Left lobe of liver (tissue), 2 donors: Measurements from ENCODE around the gene UBN1. TPM values are rescaled to one million over a fixed set of nuclear protein-coding genes. Genes with fewer than 3 reads are reported as not detected.

Experiments used
- ATAC-seq: fragments of 200-7000 bp; cut with Tn5 transposase; one replicate; pipeline ENCODE4 v1.9.1; 2020; ENCODE audit warnings: mild to moderate bottlenecking, moderate library complexity
- DNase-seq: peaks from one replicate; pipeline ENCODE4 v3.0.0-alpha.2; 2020; ENCODE audit warnings: low spot score
- total RNA-seq: library from RNA; stranded (reverse); gene quantifications from one replicate; pipeline ENCODE4 v1.2.1, GENCODE V29; 2021
- donor health status: DM: no; HTN: no; CAD: no; lungs with moderate emphysema.
- donor health status: DM: no; HTN: yes; CAD: no.

The UBN1 gene
- total RNA-seq, 1 donor from 2014 or later: 18.9 TPM

DNA sequence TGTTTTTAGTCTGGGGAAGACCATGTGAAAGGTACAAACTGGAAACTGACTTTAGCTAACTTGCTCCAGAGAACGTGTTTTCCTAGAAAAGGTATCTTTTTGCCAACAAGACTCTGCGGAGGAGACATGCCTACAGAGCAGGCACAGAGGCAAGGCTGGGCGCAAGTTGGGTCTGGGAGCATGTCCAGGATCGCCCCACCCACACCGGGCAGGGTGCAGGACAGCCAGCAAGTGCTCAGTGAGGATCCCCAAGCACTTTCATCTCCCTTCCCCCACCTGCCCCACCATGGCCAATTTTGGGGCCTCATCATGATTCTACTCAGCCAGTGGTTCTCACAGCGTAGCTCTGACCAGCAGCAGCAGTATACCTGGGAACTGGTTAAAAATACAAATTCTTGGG is 26.6 kb upstream of the UBN1 start:
- ATAC-seq (peak; percentile 36), DNase-seq (no peak)

DNA sequence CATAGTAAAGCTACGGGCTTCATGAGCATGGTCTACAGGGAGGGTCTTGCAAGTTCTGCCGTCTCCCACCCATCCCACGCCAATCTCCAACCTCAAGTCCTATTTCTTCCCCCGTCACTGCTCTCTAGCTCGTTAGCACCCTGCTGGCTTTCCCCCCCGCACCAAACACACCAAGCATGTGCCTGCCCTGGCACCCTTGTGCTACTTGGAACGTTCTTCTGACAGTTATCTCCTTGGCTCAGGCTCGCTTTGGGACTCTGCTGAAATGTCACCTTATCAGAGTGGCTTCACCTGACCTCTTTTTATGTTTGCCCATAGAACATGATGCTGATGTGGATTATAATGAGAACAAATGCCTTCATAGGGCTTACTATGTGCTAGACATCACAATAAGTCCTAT is 22.1 kb upstream of the UBN1 start:
- ATAC-seq: no peak
- no peak for DNase-seq

DNA sequence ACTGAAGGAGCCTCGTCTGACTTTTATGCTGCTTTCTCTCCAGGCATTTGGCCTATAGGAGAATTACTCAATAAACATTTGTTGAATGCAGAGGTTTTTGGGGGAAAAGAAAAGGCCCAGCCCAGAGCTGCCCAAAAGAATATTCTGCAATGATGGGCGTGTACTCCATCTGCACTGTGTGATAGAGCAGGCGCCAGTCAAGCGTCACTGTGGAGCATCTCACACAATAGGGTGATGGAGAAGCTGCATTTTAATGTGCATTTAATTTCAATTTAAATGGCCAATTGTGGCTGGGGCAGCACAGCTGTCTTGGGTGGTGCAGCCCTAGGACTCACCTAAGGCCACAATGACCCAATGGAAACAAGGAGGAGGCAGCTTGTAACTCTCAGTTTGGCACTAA is 20.8 kb upstream of the UBN1 start:
- ATAC-seq: no peak
- no peak for DNase-seq

DNA sequence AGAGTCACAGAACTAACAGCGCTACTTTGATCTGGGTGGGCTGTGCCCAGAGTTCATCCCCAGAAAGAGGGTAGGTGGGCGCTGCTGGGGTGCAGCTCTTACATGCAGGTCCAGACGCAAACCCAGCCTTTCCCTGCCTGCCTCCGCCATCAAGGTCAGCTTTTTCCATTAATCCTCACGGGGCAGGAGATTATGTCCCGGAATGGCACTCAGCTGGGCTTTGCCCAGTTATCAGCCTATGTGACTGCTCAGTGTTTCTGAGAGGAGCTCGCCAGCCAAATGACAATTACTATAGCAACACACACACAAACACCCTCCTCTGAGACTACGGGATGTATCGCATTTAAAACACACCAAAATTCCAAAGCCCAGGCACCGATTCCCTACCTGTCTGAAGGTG is 20.3 kb upstream of the UBN1 start:
- ATAC-seq (no peak), DNase-seq (no peak)

DNA sequence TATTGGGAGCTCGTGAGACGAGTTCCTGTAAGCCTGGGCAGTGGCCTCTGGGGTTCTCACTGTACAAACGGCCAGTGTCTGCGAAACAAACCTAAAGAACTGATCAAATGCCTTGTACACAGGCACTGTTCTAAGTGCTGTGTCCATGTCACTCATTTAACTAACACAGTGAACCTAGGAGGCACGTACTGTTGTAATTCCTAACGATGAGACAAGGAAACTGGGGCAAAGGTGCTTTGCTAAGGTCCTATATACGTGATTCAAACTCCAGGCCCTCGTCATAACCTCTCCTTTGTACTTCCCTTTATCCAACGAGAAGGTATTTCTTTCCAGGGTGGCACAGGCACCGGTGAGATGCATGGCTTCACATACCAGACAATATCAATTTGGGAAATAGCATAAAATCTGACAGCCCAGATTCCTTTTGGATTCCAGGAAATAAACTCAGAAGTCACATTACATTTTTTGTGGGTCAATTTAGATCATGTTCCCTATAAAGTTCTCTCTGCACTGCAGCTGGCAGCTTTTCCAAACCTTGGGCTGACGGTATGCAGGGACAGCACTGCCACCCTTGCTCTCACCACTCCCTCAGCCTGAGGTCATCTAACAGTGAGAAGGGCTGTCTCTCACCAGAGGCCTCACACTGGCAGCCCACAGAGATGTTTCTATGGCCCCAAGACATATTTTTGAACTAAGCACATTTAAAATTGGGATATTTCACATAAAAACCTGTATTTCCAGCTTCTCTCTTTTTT is 18.5 kb upstream of the UBN1 start:
- DNase-seq: no peak
- no peak for ATAC-seq

DNA sequence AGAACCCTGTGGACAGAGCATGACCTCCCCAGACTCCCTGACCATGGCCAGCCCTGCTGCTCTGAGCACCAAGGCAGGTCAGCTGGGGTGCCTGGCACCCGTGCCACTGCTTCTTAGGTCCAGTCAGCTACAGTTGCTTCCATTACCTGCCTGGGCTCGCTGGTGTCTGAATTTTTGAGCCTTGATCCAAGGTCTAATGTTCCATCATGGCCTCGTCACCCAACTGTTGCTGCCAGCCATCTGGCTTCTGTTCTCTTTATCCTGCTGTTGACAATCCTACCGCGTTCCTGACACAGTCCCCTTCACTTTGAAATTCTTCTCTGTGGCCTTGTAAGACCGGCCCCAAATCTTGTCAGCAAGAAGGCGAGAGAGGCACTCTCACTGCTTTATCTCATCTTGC is 16.9 kb upstream of the UBN1 start:
- no peak for ATAC-seq

DNA sequence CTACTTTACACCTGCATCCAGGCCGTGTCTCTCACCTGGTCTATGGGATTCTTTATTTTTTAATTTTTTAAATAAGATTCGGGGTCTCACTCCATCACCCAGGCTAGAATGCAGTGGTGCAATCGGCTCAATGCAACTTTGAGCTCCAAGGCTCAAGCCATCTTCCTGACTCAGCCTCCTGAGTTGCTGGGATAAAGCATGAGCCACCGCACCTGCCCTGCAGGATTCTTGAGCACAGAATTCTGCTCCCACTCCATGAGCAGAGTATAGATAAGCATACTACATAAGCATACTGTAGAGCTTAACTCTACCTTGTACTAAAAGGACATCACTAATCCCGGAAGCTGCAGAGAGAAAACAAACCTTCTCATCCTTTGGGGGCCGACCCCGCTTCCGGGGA is 15.7 kb upstream of the UBN1 start:
- no peak for DNase-seq
- no peak for ATAC-seq

More for the DNA sequence above, 16.9 kb upstream of the UBN1 start:
- no peak for DNase-seq

DNA sequence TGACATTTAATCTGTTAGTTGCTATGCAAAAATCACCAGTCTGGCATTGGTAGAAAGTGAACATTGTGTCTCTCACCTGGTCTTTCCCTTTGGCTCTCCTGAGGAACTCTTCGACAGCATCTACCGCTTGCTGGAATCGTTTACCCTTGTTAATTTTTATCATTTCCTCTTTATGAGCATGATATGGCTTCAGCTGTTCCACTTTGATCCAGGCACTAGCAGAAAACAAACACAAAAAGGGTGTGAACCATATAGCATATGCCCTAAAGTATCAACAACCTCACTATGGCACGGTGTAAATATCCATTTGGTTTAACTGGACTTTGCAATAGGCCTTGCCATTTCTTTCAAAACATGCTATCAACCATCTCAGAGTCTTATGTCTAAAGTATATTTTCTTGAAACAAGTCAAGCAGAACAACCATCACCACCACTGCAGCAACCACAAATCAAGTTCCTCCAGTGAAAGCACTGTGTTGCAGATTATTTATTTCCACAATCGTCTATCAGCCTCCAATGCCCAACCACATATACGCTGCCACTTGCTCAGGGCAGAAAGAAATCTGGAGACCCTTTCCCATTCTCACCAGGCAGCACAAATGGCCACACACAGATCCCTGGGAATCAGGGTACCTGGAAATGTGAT is 14.5 kb upstream of the UBN1 start:
- DNase-seq: no peak
- ATAC-seq: no peak

DNA sequence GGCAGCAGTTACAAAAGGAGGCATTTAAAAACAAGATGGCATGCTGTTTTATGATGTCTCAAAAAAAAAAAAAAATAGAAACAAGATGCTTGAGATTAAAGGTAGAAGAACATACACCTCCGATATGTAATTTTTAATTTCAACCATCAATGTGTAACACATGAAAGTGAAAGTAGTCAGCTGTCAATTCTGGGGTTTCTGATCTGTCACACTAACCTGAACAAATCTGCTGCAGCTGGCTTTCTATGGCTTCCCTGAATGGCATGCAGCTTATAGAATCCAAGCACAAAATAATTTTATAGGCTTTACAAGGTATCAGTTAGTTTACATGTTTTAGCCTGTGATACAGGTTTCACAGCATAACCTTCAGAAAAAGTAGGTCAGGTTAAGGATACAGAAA is 13.7 kb upstream of the UBN1 start:
- no peak for ATAC-seq
- DNase-seq: no peak

DNA sequence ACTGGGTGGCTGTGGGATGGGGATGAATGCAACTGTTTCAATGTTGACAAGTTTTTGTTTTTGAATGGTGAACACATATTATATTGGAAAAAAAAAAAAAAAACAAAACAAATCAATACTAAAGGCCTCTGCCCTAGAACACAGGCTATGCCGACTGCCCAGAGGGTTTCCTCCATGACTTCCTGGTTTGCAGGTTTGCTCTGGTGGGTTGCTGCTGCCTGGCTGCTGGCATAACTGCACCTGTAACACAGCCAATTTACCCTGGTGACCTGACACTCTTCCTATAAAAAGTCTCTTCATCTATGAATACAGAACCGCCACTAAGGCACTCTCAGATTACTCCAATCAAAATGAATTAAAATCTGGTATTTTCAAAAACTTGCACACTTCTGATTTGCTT is 10.6 kb upstream of the UBN1 start:
- no peak for DNase-seq

DNA sequence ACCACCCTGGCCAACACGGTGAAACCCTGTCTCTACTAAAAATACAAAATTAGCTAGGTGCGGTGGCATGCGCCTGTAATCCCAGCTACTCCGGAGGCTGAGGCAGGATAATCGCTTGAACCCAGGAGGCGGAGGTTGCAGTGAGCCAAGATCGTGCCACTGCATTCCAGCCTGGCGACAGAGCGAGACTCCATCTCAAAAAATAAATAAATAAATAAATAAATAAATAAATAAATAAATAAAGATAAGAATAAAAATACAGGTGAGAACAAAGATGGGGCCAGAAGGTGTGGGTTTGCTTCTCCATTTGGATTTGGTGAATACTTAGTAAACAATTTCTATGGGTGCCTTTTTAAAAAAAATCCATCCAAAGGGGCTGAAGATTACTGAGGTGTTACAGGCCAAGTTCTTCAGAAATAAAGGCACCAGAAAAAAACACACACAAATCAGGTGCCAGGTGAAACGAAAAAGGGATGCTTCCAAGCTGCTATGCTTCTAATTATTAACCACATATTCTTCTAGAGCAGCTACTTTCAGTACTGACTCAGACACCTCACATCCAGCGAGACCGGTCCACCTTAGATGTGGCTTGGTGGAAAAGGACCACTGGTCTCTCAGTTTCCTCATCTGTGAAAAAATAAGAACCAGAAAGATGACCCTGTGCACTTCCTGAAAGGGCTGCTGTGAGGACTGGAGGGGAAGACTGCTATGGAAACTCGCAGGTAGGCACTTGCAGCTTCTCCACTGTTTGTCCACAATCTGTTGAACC is 9.4 kb upstream of the UBN1 start:
- no peak for DNase-seq
- ATAC-seq: no peak

More for the DNA sequence above, 10.6 kb upstream of the UBN1 start:
- no peak for ATAC-seq

DNA sequence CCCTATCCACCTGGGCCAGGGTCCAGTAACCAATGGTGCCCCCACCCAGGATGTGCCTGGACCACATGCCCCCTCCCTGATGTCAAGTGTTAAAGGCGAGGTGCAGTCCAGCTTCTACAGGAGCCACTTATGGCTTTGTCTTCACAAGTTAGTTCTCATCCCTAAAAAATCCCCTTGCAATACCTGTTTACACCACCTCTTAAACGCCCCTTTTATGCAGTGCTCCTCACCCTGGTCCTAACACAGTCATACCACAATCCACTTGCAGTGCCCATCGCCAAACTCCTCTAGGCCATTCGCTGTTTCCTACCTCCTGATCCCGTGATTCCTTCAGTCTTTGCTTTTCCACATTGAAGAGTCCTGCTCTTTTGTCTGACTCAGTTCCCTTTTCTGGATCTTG is 7.3 kb upstream of the UBN1 start:
- no peak for ATAC-seq
- DNase-seq: no peak

DNA sequence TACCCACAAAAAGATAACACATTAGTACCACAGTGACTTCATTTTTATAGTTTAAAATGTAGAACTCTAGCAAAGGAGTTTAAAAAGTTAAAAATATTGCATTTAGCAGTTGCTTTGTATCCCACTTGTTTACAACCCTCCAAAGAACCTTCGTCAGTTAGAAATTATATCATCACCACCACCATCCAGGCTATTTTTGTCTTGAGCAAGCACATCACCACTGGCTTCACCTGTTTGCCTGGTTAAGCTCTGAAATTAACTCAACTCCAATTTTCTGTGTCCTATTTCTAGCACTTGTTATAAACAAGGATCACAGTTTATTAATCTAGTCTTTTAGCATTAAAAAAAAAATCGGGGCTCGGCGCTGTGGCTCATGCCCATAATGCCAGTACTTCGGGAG is 6.3 kb upstream of the UBN1 start:
- no peak for ATAC-seq
- no peak for DNase-seq

DNA sequence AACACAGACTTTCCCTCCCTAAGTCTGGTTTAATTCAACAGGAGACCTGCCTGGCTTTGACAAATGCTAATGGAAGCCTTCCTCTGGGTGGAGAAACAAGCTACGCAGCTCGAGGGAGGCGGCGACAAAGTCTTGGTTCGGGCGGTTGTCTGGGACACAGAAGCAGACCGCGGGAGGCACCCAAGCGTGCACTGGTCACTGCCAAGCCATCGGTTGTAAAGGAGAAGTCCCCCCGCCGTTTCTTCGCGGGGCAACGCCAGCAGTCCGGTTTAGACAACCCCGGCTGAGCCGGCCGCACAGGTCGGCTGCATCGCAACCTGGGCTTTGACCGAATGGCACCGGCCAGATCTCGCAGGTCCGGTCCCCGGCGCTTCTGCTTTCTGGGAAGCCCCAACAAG is 779 bp upstream of the UBN1 start:
- DNase-seq (peak; percentile 67), ATAC-seq (peak; percentile 54)

DNA sequence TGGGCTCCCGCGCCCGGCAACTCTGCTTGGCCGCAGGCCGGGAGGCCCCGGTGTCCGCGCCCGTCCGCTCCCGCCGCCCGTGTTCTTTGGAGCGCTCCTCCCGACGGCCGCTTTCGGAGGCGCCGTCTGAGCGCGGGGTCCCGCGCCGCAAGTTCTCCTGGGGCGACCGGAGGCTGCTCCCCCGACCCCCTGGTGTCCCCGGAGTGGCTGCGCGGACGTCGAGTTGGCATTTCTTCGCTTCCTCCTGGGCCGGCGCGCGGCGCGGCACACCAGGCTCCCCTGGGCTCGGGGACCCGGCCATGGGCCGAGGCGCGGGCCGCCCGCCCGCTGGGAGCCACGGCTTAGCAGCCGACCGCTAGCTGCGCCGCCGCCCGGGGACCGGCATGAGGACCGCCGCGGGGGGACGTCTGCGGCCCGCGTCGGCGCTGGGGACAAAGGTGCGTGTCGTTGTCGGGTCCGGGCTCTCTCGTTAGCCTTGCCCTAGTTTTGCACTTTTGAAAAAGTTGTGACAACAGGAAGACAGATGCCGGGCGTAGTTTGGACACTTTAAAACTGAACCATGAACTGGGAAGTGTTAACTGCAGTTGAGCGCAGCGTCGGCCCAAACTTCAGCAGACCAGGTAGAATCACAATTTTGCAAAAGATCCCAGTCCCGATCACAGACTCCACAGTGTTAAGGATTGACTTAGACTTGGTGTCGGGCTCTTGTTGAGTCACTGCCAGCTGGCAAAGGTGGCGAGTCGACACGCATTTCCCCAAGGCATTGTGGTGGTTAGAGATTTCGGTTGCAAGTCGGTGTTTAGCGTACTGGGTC is 700 bp downstream of the UBN1 start:
- DNase-seq (peak; percentile 75), ATAC-seq (peak; percentile 47)

DNA sequence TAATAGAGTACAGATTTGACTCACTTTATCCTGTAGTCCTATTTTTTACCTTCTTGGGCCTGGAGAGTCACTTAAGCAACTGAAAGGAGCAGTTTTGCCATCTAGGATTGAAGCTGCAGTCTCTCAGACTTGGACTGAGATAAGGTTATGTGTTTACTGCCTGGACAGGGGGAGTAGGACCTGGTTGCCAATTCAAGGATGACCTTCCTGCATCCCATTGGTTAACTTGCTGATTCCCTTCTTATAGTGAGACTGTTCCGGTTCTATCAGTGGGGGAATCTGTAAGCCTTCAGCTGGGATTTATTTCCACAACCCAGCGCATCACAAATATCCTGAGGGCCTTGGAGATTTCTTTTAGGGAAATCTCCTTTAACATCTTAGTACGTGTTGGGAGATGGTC is 2.9 kb downstream of the UBN1 start:
- ATAC-seq: no peak
- DNase-seq: no peak

DNA sequence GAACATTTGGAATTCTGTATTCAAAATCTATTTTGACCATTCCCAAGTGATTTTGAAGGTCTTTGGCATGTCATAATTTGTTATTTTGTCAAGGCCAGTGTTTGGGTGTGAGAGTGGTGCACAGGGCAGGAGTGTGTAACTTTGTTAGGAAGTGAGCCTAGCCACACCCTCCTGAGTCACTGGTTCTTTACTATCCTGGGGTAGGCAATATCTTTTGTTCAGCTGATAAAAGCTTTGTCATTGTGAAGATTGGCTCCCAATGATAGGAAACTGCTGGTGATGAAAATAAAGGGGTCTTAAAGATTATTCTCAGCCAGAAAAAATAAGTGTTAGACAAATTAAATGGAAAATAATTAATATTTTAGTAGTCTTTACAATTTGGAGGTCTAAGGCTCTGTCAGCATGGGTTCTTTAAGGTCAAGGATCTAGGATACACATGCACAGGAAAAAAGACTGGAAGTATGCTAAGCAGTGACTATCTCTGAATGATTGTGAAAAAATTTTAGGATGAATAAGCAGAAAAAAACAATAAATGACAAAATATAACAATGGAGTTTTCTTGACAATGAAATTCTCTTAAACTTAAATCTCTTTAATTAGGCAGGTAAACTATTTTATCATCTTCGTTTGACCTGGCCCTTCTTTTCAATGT is 5.1 kb downstream of the UBN1 start:
- ATAC-seq (no peak), DNase-seq (no peak)

DNA sequence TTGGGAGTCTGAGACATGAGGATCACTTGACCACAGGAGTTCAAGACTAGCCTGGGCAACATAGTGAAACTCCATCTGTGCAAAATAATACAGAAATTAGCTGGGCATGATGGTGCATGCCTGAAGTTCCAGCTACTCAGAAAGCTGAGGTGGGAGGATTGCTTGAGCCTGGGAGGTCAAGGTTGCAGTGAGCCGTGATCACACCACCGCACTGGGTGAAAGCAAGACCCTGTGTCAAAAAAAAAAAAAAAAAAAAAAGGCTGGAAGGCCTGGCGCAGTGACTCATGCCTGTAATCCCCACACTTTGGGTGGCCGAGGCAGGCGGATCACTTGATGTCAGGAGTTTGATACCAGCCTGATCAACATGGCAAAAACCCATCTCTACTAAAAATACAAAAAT is 8.1 kb downstream of the UBN1 start:
- no peak for ATAC-seq
- no peak for DNase-seq

DNA sequence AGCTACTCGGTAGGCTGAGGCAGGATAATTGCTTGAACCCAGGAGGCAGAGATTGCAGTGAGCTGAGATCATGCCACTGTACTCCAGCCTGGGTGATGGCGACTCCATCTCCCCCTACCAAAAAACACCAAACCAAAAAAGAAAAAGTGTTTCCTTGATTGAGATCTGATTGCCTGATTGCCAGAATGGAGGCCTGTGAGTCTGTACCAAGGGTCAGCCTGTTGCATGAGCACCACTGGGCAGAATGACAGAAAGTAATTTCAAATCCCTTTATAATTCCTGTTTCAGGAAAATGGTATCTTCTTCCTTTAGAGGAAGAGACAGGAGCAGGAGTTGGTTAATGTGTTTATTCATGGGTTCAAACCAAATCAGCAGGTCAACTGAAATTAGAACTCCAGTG is 8.5 kb downstream of the UBN1 start:
- ATAC-seq (peak; percentile 29), DNase-seq (no peak)

DNA sequence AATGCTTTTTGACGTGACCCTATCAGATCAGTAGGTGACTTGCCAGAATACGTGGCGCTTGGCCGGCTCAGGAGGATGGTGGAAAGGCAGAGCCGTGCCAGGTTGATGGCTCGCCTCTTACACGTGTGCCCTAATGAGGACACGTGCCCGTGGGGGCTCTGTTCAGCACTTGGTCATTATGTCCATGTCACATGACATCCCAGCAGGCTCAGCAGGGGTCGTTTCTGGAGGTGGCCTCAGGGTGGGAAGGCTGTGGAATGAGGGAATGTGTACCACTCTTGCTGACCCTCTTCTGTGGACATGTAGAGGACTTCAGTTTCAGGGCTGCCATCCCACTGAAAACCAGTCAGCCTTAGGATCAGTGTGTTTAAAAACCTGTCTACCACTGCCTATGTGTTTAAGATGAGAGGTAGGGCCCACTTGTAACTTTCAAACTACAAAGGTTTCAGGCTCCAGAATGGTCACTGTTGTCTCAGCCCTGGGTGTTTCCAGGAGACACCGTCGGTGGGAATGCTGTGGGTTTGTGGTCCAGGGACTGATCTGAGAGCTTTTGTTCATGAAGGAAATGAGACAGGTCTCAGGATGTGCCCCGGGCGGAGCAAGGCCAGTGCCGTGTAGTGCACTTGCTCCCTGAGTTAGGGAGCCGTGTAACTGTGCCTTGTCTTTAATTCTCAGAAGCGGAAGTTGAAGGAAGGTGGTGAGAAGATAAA is 12.1 kb downstream of the UBN1 start:
- DNase-seq: no peak
- no peak for ATAC-seq
